HepG2 (cell line): ENCODE results near the gene P2RY2. TPM values are rescaled to one million over a fixed set of nuclear protein-coding genes. Genes with fewer than 3 reads are reported as not detected.

Source experiments
- DNMT1 ChIP-seq: sonication (generic); formaldehyde crosslinking; IDR thresholded peaks from 2 replicates; pipeline ENCODE4 v1.5.1; 2020; ENCODE audit warnings: mild to moderate bottlenecking, missing genetic modification reagents
- HNF4G ChIP-seq, 2 experiments: sonication (generic) in 1 of 2; formaldehyde crosslinking in 1 of 2; IDR thresholded peaks; 2 replicates each; pipeline versions ENCODE4 v1.4.0 to v1.6.1; 2011 to 2020; ENCODE audit warnings: borderline replicate concordance in 2 of 2, low read depth in 2 of 2, mild to moderate bottlenecking in 2 of 2, low read length in 1 of 2, missing genetic modification reagents in 1 of 2, moderate library complexity in 1 of 2
- NR2F6 ChIP-seq, 2 experiments: IDR thresholded peaks; 2 replicates each; pipeline ENCODE4 v1.6.1; 2016; ENCODE audit warnings: antibody characterized with exemption in 1 of 2, mild to moderate bottlenecking in 1 of 2
- NRL ChIP-seq: sonication (generic); formaldehyde crosslinking; IDR thresholded peaks from 2 replicates; pipeline ENCODE4 v1.5.0; 2020; ENCODE audit warnings: missing genetic modification reagents, mild to moderate bottlenecking, moderate library complexity, borderline replicate concordance
- PCBP1 ChIP-seq: fragments of 200-400 bp; formaldehyde crosslinking; IDR thresholded peaks from 2 replicates; pipeline ENCODE4 v1.6.1; 2017; ENCODE audit warnings: mild to moderate bottlenecking, low read depth, low read length, borderline replicate concordance
- POLR2AphosphoS5 ChIP-seq: IDR thresholded peaks from 2 replicates; pipeline ENCODE4 v1.6.1; 2012; ENCODE audit warnings: low read depth, low read length
- SSRP1 ChIP-seq: IDR thresholded peaks from 2 replicates; pipeline ENCODE4 v1.6.1; 2016; ENCODE audit warnings: control low read depth
- TEAD3 ChIP-seq: optimal IDR thresholded peaks from 2 replicates; pipeline ENCODE3; 2016; ENCODE audit warnings: borderline replicate concordance
- YEATS2 ChIP-seq: sonication (generic); formaldehyde crosslinking; IDR thresholded peaks from 2 replicates; pipeline ENCODE4 v1.4.0; 2020; ENCODE audit warnings: missing genetic modification reagents, borderline replicate concordance
- ZNF253 ChIP-seq: sonication (generic); formaldehyde crosslinking; IDR thresholded peaks from 2 replicates; pipeline ENCODE4 v1.8.0; 2022; ENCODE audit warnings: mild to moderate bottlenecking, missing genetic modification reagents, borderline replicate concordance
- ZNF839 ChIP-seq: sonication (generic); formaldehyde crosslinking; IDR thresholded peaks from 2 replicates; pipeline ENCODE4 v1.4.0; 2020; ENCODE audit warnings: missing genetic modification reagents, mild to moderate bottlenecking, borderline replicate concordance
- ZZZ3 ChIP-seq: sonication (generic); formaldehyde crosslinking; IDR thresholded peaks from 2 replicates; pipeline ENCODE4 v1.4.0; 2020; ENCODE audit warnings: missing genetic modification reagents, mild to moderate bottlenecking, borderline replicate concordance
- polyA plus RNA-seq, 8 experiments: library from polyadenylated mRNA; depleted of rRNA in 3 of 8; stranded (reverse) in 7 of 8; unstranded in 1 of 8; fragments of >200 nt; fragmentation: Illumina TruSeq in 4 of 8; extraction: Trizol in 4 of 8; gene quantifications; 2 replicates each; pipeline versions ENCODE4 v1.2.1 to v1.2.3, GENCODE V29; 2011 to 2016; ENCODE audit warnings: low read depth in 4 of 8, missing spikeins in 1 of 8, mixed read lengths in 1 of 8; ENCODE audit not compliant: insufficient read depth in 1 of 8
- total RNA-seq, 5 experiments: library from RNA; depleted of rRNA; stranded (reverse); fragments of >200 nt; fragmentation: Illumina TruSeq; extraction: Trizol; gene quantifications; 2 replicates each; pipeline ENCODE4 v1.2.3, GENCODE V29; 2016; ENCODE audit warnings: low read depth in 1 of 5
- TF ChIP-seq, protein P1 (sequence below): sonication (generic); formaldehyde crosslinking; IDR thresholded peaks from 2 replicates; pipeline ENCODE4 v1.9.0; 2021; ENCODE audit warnings: mild to moderate bottlenecking, missing genetic modification reagents
- TF ChIP-seq, protein P2 (sequence below): sonication (generic); formaldehyde crosslinking; IDR thresholded peaks from 2 replicates; pipeline ENCODE4 v1.9.0; 2022; ENCODE audit warnings: missing genetic modification reagents, mild to moderate bottlenecking, borderline replicate concordance
- TF ChIP-seq, protein P3 (sequence below): sonication (generic); formaldehyde crosslinking; IDR thresholded peaks from 2 replicates; pipeline ENCODE4 v1.4.0; 2020; ENCODE audit warnings: missing genetic modification reagents
- TF ChIP-seq, protein P4 (sequence below): sonication (generic); formaldehyde crosslinking; IDR thresholded peaks from 2 replicates; pipeline ENCODE4 v1.8.0; 2022; ENCODE audit warnings: mild to moderate bottlenecking, missing genetic modification reagents

The P2RY2 gene
- total and polyA plus RNA-seq, 2 of the 13 experiments (the other 11 are each of a cell fraction or from before 2014, with no cell fraction given) = 0.95 to 3.1 TPM

DNA sequence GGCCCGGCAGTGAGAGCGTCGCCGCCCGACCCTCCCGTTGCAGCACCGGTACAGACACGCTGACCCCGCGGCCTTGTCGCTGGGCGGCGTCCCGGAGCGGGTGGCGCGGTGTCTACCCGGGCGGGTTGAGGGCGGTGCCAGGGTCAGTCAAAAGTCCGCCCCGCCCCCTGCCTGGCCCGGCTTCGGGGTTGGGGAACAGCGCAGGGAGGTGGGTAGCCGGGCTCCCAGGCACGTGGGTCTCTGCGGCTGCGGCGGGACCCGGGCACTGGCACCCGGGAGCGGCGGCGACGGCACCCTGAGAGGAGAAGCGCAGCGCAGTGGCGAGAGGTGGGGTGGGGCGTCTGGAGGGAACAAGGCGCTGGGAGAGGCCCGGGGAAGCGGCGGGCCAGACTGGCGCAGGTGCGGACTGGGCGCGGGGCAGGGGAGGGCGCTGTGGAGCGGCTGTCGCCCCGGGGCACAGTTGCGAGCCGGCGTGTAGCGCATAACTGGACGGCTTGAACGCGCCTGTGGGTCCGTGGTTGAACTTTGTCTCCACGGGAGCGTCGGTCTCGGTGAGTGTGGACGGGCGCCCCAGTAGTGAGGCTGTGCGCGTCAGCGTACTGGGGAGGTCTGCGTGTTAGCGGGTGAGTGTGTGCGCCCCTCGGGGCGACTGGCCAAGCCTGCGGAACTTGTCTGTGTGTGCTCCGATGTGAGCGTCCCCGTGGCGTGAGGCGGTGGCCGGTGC, at the start of gene P2RY2 (continued):
- TF ChIP-seq, protein P1, sequence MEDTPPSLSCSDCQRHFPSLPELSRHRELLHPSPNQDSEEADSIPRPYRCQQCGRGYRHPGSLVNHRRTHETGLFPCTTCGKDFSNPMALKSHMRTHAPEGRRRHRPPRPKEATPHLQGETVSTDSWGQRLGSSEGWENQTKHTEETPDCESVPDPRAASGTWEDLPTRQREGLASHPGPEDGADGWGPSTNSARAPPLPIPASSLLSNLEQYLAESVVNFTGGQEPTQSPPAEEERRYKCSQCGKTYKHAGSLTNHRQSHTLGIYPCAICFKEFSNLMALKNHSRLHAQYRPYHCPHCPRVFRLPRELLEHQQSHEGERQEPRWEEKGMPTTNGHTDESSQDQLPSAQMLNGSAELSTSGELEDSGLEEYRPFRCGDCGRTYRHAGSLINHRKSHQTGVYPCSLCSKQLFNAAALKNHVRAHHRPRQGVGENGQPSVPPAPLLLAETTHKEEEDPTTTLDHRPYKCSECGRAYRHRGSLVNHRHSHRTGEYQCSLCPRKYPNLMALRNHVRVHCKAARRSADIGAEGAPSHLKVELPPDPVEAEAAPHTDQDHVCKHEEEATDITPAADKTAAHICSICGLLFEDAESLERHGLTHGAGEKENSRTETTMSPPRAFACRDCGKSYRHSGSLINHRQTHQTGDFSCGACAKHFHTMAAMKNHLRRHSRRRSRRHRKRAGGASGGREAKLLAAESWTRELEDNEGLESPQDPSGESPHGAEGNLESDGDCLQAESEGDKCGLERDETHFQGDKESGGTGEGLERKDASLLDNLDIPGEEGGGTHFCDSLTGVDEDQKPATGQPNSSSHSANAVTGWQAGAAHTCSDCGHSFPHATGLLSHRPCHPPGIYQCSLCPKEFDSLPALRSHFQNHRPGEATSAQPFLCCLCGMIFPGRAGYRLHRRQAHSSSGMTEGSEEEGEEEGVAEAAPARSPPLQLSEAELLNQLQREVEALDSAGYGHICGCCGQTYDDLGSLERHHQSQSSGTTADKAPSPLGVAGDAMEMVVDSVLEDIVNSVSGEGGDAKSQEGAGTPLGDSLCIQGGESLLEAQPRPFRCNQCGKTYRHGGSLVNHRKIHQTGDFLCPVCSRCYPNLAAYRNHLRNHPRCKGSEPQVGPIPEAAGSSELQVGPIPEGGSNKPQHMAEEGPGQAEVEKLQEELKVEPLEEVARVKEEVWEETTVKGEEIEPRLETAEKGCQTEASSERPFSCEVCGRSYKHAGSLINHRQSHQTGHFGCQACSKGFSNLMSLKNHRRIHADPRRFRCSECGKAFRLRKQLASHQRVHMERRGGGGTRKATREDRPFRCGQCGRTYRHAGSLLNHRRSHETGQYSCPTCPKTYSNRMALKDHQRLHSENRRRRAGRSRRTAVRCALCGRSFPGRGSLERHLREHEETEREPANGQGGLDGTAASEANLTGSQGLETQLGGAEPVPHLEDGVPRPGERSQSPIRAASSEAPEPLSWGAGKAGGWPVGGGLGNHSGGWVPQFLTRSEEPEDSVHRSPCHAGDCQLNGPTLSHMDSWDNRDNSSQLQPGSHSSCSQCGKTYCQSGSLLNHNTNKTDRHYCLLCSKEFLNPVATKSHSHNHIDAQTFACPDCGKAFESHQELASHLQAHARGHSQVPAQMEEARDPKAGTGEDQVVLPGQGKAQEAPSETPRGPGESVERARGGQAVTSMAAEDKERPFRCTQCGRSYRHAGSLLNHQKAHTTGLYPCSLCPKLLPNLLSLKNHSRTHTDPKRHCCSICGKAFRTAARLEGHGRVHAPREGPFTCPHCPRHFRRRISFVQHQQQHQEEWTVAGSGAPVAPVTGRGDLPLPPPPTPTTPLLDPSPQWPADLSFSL = peak; percentile 56; the same call in 1 of the 2 replicates
- 0 out of 2 replicates have a peak, but pooled peaks have one; percentile 26 for TF ChIP-seq PCBP1
- no peak for TF ChIP-seq ZNF839 (CRISPR knock-in tag)
- TF ChIP-seq, protein P2, sequence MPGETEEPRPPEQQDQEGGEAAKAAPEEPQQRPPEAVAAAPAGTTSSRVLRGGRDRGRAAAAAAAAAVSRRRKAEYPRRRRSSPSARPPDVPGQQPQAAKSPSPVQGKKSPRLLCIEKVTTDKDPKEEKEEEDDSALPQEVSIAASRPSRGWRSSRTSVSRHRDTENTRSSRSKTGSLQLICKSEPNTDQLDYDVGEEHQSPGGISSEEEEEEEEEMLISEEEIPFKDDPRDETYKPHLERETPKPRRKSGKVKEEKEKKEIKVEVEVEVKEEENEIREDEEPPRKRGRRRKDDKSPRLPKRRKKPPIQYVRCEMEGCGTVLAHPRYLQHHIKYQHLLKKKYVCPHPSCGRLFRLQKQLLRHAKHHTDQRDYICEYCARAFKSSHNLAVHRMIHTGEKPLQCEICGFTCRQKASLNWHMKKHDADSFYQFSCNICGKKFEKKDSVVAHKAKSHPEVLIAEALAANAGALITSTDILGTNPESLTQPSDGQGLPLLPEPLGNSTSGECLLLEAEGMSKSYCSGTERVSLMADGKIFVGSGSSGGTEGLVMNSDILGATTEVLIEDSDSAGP (CRISPR knock-in tag) = peak; percentile 56; the same call in 1 of the 2 replicates
- no peak for TF ChIP-seq YEATS2 (CRISPR knock-in tag)
- TF ChIP-seq SSRP1 = no peak
- peak; percentile 70; the same call in 1 of the 2 replicates for TF ChIP-seq NRL (CRISPR knock-in tag)
- TF ChIP-seq HNF4G (IDR thresholded peaks at IDR 0.05; ENCODE audit: borderline replicate concordance, low read depth, low read length) = no peak
- 0 out of 2 replicates have a peak, but pooled peaks have one; percentile 18 for TF ChIP-seq HNF4G (CRISPR knock-in tag; IDR thresholded peaks at IDR 0.05; ENCODE audit: borderline replicate concordance, low read depth)
- TF ChIP-seq, protein P3, sequence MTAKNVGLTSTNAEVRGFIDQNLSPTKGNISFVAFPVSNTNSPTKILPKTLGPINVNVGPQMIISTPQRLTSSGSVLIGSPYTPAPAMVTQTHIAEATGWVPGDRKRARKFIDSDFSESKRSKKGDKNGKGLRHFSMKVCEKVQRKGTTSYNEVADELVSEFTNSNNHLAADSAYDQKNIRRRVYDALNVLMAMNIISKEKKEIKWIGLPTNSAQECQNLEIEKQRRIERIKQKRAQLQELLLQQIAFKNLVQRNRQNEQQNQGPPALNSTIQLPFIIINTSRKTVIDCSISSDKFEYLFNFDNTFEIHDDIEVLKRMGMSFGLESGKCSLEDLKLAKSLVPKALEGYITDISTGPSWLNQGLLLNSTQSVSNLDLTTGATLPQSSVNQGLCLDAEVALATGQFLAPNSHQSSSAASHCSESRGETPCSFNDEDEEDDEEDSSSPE (CRISPR knock-in tag) = peak; percentile 63; the same call in 1 of the 2 replicates
- no peak for TF ChIP-seq POLR2AphosphoS5
- TF ChIP-seq ZNF253 (CRISPR knock-in tag) = no peak
- TF ChIP-seq ZZZ3 = no peak
- no peak for TF ChIP-seq DNMT1 (CRISPR knock-in tag)
- no peak for TF ChIP-seq NR2F6 (IDR thresholded peaks at IDR 0.05)
- TF ChIP-seq NR2F6 (CRISPR knock-in tag; IDR thresholded peaks at IDR 0.05) = peak; percentile 71; the same call in 1 of the 2 replicates
- TF ChIP-seq TEAD3 (CRISPR knock-in tag) = no peak
- TF ChIP-seq, protein P4, sequence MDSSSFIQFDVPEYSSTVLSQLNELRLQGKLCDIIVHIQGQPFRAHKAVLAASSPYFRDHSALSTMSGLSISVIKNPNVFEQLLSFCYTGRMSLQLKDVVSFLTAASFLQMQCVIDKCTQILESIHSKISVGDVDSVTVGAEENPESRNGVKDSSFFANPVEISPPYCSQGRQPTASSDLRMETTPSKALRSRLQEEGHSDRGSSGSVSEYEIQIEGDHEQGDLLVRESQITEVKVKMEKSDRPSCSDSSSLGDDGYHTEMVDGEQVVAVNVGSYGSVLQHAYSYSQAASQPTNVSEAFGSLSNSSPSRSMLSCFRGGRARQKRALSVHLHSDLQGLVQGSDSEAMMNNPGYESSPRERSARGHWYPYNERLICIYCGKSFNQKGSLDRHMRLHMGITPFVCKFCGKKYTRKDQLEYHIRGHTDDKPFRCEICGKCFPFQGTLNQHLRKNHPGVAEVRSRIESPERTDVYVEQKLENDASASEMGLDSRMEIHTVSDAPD (CRISPR knock-in tag) = no peak
